GM19035 (cell line): Measurements from ENCODE around the gene USP32.

Experiments used
- ATAC-seq: cut with Tn5 transposase; IDR thresholded peaks from one replicate; pipeline ENCODE4 v1.9.1; 2021; ENCODE audit not compliant: unreplicated experiment

Gene USP32

DNA sequence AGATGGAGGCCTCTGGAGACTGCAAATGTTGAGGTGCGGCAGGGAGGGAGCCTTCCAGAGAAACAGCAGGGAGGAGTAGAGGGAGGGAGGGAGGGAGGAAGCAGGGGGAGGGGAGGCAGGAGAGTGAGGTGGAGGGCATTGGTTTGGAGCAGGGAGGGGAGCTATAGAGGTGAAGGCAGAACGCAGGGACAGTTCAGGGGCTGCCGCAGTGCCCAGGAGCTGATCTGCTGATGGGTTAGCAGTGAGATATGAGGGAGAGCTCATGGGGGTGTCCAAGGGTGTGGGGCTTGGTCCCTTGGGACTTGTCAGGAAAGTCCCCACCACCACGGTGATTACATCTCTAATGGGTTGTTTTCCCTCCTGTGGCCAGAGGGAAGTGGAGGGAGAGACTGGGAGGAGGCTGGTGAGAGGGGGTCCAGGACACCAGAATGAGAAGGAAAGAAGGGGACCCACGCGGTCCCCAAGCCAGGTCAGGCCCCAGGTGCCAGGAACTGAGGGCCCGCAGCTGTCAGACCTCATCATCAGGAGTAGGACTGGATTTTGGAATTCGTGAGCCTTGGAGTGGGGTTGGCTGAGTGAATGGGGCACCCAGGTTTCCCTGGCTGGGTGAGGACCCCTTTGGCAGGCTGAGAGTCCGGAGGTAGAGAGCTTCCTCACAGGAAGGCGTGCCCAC is 231.0 kb downstream of the USP32 start:
- ATAC-seq, result no peak

- no peak for ATAC-seq
Observed at GRCh38 chr17:60159479-60159866, 232.5 kb downstream of the USP32 start.

GRCh38 chr17:60158751-60159478 is 233.0 kb downstream of the USP32 start:
- no peak for ATAC-seq

- ATAC-seq, result no peak
Observed at GRCh38 chr17:60157487-60158040, 234.4 kb downstream of the USP32 start.

- no peak for ATAC-seq
Observed at GRCh38 chr17:60156746-60157145, 235.2 kb downstream of the USP32 start.

- no peak for ATAC-seq
Observed at GRCh38 chr17:60155815-60156214, 236.1 kb downstream of the USP32 start.

DNA sequence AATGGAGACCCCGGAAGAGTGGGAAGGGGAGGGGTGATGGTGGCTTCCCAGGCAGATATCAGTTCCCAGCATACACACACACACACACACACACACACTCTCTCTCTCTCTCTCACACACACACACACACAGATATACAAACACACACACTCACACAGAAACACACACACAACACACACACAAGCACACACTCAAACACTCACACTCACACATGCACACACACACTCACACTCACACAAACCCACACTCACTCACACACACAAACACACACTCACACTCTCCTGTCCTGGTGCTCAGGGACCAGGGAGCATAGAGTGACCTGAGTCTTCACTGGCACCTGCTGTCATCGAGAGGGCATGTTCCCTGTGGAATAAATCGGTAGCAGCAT is 236.5 kb downstream of the USP32 start:
- no peak for ATAC-seq

DNA sequence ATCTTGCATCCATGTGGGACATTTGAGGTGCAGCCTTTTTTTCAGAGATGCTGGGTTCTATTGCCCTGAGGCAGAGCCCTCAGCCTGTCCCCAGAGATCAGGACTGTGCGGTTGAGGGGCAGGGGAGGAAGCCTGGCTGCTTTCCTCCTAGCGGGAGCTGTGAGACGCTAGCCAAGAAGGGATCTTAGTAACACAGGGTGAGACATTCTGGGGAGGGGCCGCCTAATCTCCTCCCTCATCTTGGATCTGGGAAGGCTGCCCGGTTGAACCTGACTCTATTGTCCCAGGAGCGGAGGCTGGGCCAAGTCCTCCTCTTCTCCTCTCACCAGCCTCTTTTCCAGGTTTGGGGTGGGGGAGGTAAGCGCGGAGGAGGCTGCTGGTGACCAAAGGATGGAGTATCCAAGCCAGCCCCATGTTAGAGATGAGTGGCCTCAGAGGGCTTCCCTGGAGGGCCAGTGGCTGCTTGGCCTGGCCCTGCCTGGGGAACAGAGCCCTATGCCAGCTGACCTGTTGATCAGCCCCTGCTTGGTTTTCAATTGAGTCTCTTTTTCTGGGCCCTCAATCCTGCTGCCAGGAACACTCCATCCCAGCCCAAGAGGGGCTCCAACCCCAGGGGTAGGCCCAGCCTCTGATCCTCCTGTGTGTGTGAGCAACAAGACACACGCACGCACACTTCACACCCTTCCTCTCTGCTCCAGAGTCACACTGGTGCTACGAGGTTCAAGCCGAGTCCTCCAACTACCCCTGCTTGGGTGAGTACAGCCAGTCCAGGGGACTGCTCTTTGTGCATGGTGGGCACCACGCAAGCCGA is 237.1 kb downstream of the USP32 start:
- ATAC-seq, result no peak

DNA sequence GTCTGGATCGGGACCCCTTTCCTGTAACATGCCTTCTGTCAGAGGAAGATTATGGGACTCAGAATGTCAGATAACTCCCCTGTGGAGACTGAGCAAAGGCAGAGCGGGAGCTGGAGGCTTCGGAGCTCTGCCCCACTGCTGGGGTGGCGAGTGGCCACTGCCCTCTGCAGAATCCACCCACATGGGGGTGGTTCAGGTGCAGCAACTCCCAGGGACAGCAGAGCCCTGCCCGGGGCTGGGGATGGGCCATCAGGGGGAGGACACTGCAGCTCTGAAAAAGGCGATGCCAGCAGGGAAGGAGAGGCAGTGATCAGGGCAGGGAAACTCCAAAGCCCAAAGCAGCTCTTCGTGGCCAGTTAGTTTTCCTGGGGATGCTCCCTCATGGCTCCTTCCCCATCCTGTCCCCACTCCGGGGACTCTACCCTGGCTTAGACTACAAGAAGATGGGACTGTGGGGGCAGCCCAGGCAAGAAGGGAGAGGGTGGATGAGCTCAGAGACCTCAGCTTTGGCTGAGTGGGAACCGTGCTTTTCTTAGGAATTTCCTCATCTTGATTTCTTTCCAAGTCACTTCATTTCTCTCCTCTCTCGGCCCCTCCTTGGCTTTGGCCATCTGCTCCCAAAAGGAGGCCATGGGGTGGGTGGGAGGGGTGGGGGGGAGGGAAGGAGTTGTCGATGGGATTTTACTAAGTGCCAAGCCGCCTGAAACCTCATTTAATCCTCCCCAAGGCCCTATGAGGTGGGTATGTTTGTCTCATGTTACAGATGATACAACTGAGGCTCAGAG is 238.1 kb downstream of the USP32 start:
- ATAC-seq, result no peak

- peak; percentile 59 for ATAC-seq
Observed at GRCh38 chr17:60151355-60151754, 240.6 kb downstream of the USP32 start.

DNA sequence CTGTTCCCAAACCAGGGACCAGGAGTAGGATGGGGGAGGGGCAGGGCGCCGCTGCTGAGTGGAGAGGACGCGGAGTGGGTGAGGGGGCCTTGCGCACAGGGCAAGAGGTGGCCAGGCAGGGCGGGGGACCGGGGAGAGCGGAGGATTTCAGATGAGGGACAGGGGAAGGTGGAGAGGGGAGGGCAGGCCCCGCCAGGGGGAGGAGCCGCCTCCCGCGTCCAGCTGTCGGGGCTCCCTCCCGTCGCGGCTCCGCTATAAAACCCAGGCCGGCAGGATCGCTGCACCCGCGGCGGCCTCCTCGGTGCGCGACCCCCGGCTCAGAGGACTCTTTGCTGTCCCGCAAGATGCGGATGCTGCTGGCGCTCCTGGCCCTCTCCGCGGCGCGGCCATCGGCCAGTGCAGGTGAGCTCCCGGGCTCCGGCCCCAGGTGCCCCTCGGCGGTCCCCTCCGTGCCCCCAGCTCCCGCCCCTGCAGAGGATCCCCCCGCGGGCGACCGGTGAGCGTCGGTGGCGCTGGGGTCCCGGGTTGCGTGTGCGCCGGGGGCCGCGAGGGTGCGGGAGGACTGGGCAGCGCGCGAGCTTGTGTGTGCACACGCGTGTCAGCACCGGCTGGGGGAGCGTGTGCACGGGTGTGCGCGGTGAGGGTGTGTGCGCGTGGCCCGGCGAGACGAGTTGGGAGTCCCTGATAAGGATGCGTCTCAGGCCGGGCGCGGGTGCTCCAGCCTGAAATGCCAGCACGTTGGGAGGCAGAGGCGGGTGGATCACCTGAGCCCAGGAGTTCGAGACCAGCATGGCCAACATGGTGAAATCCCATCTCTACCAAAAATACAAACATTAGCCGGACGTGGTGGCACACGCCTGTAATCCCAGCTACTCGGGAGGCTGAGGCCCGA is 242.0 kb downstream of the USP32 start, which contains the start of gene CA4:
Gene CA4 (plus strand): TSS at position 283 of the 892 bp plus-strand sequence. CDS start 62 bp downstream, at position 345.
- ATAC-seq, result no peak

DNA sequence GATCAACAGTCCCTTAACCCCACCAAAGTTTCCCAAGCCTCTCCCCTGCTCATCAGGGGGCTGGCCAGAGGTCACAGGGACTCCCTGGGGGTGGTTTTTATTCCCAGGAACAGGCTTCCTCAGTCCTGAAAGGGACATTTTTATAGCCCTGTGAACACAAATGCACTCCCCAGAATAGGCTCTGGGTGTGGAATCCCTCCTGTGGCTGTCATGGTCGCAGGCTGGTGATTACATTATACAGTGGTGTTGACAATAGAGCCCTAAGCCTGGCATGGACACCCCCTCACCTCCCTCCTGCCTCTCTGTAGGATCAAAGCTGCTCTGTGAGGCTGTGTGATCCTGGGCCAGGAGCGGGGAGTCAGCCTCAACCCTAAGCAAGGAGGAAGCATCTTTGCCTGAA is 243.6 kb downstream of the USP32 start:
- ATAC-seq, result no peak

- ATAC-seq, result no peak
Observed at GRCh38 chr17:60147553-60148223, 244.2 kb downstream of the USP32 start.

- no peak for ATAC-seq
Observed at GRCh38 chr17:60146206-60146605, 245.7 kb downstream of the USP32 start.

GRCh38 chr17:60145006-60145935 is 246.7 kb downstream of the USP32 start:
- ATAC-seq, result no peak

DNA sequence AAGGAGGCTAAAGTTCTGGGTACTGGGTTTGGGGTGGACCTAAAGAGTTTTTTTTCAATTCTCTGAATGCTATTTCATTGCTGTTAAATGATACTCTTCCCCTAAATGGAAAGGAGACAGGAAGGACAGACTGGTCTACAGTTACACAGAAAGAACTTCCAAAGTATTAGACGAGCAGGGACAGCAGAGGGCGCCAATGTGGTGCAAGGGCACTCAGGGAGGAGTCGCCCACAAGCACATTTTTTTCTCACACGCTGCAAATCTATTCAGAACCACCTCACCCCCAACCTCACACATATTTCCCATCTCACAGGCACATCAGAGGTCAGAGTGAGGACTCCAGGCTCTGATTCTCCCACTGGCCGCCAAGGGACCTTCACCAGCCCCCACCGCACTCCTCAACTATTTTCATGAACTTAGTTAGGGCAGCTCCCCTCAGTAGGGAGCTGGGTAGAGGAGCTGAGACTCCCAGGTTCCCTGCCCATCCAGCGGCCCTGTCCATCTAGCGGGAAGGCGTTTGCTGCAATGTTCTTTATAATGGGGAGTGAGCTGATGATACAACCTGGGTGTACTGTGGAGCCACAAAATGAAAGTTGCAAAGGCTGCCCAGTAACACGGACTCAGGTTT is 248.9 kb downstream of the USP32 start:
- ATAC-seq, result no peak
